B cell (primary cell): ENCODE data around the gene CACNG8.

ENCODE experiments used
- EZH2 ChIP-seq: IDR thresholded peaks from 2 replicates; pipeline ENCODE4 v1.6.1; 2012; ENCODE audit warnings: borderline replicate concordance, low read depth, mild to moderate bottlenecking, moderate library complexity, low read length; ENCODE audit not compliant: insufficient read depth, poor library complexity, severe bottlenecking
- TF ChIP-seq, protein P1 (sequence below): fragments of 200-600 bp; IDR thresholded peaks from one replicate; pipeline ENCODE4 v1.8.0; 2022; ENCODE audit warnings: antibody characterized with exemption, mild to moderate bottlenecking

- TF ChIP-seq, protein P1, sequence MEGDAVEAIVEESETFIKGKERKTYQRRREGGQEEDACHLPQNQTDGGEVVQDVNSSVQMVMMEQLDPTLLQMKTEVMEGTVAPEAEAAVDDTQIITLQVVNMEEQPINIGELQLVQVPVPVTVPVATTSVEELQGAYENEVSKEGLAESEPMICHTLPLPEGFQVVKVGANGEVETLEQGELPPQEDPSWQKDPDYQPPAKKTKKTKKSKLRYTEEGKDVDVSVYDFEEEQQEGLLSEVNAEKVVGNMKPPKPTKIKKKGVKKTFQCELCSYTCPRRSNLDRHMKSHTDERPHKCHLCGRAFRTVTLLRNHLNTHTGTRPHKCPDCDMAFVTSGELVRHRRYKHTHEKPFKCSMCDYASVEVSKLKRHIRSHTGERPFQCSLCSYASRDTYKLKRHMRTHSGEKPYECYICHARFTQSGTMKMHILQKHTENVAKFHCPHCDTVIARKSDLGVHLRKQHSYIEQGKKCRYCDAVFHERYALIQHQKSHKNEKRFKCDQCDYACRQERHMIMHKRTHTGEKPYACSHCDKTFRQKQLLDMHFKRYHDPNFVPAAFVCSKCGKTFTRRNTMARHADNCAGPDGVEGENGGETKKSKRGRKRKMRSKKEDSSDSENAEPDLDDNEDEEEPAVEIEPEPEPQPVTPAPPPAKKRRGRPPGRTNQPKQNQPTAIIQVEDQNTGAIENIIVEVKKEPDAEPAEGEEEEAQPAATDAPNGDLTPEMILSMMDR, result no peak
- no peak for TF ChIP-seq EZH2
These were observed 66.6 kb downstream of the CACNG8 start for GRCh38 chr19:54029301-54029700.
